Endothelial cell of umbilical vein (primary cell): ENCODE data around the gene VAV3. TPM values are rescaled to one million over a fixed set of nuclear protein-coding genes. Genes with fewer than 3 reads are reported as not detected.

Source experiments
- BruUV-seq: library from RNA; stranded (reverse); fragments of 400-500 nt; replicated peaks from 2 replicates; lab custom pipeline; 2021; lab: Mats Ljungman, UMichigan
- CTCF ChIA-PET: fragments of 300-600, 350-600 bp; sonication (Branson Sonifier 250); formaldehyde crosslinking; loops from one replicate; lab custom pipeline; 2021; ENCODE audit warnings: antibody characterized with exemption, inconsistent platforms; lab: Charles Lee
- POLR2A ChIA-PET: fragments of 300-600, 350-600 bp; sonication (Branson Sonifier 250); formaldehyde crosslinking; loops from one replicate; lab custom pipeline; 2021; ENCODE audit warnings: antibody characterized with exemption, inconsistent platforms; lab: Charles Lee
- DNase-seq: peaks from one replicate; pipeline ENCODE4 v3.0.0-alpha.2; 2011; ENCODE audit warnings: low read depth, low spot score
- FAIRE-seq: peaks from 2 replicates; lab custom pipeline; 2011; peaks lifted over from hg19 to GRCh38; lab: Jason Lieb, UNC
- H2AFZ ChIP-seq: 2 replicates; pipeline ENCODE4 v1.6.0; 2012; ENCODE audit warnings: low read depth, low read length, control low read depth, inconsistent platforms
- H3K27ac ChIP-seq: 2 replicates; pipeline ENCODE4 v1.5.1; 2011; ENCODE audit warnings: low read depth, mild to moderate bottlenecking, control low read depth, low read length, moderate library complexity; ENCODE audit not compliant: insufficient read depth
- H3K27me3 ChIP-seq, 2 experiments: 2 replicates each; pipeline versions ENCODE4 v1.6.0 to v1.6.1; 2011; ENCODE audit warnings: low read length in 2 of 2, mixed read lengths in 1 of 2; ENCODE audit not compliant: control insufficient read depth in 2 of 2, insufficient read depth in 2 of 2
- H3K36me3 ChIP-seq, 2 experiments: 2 replicates in 1 of 2; 3 replicates in 1 of 2; pipeline ENCODE4 v1.5.1; 2011; ENCODE audit warnings: low read length in 2 of 2, mild to moderate bottlenecking in 1 of 2, moderate library complexity in 1 of 2; ENCODE audit not compliant: control insufficient read depth in 2 of 2, insufficient read depth in 2 of 2; ENCODE audit errors: extremely low read depth in 1 of 2
- H3K4me1 ChIP-seq: 3 replicates; pipeline ENCODE4 v1.5.1; 2011; ENCODE audit warnings: mild to moderate bottlenecking, low read length; ENCODE audit not compliant: control insufficient read depth, insufficient read depth; ENCODE audit errors: extremely low read depth
- H3K4me2 ChIP-seq: 2 replicates; pipeline ENCODE4 v1.6.1; 2011; ENCODE audit warnings: low read length, control low read depth, mixed read lengths; ENCODE audit not compliant: insufficient read depth
- H3K4me3 ChIP-seq, 3 experiments: fragments of 200-600 bp in 1 of 3; sonication (generic), shearing (Covaris generic) in 1 of 3; replicated peaks in 1 of 3; 2 replicates each; pipeline ENCODE4 v1.5.1; 2011 to 2016; ENCODE audit warnings: control low read depth in 3 of 3, low read length in 3 of 3, mild to moderate bottlenecking in 2 of 3, inconsistent platforms in 1 of 3, low read depth in 1 of 3, moderate library complexity in 1 of 3; ENCODE audit not compliant: insufficient read depth in 1 of 3
- H3K79me2 ChIP-seq: 2 replicates; pipeline ENCODE4 v1.6.0; 2012; ENCODE audit warnings: low read length, inconsistent platforms; ENCODE audit not compliant: control insufficient read depth, insufficient read depth
- H3K9ac ChIP-seq: replicated peaks from 2 replicates; pipeline ENCODE3; 2011; ENCODE audit warnings: low read length, control low read depth; ENCODE audit not compliant: insufficient read depth; ENCODE audit errors: extremely low read depth
- H3K9me1 ChIP-seq: replicated peaks from 3 replicates; pipeline ENCODE4 v1.6.0; 2011; ENCODE audit warnings: mild to moderate bottlenecking, low read length; ENCODE audit not compliant: control insufficient read depth, insufficient read depth; ENCODE audit errors: extremely low read depth
- H3K9me3 ChIP-seq: replicated peaks from 2 replicates; pipeline ENCODE4 v1.5.1; 2012; ENCODE audit warnings: low read length, inconsistent platforms; ENCODE audit not compliant: control insufficient read depth, insufficient read depth
- H4K20me1 ChIP-seq: replicated peaks from 2 replicates; pipeline ENCODE3; 2011; ENCODE audit warnings: mild to moderate bottlenecking, low read length; ENCODE audit not compliant: control insufficient read depth, insufficient read depth; ENCODE audit errors: extremely low read depth
- CTCF ChIP-seq, 2 donors: IDR thresholded peaks; 1 replicate in 1 of 2; 2 replicates in 1 of 2; pipeline ENCODE4 v1.5.1; 2011; ENCODE audit warnings: low read length in 2 of 2, mild to moderate bottlenecking in 2 of 2, moderate library complexity in 2 of 2, control low read depth in 1 of 2, inconsistent platforms in 1 of 2, low read depth in 1 of 2; ENCODE audit not compliant: insufficient read depth in 1 of 2; ENCODE audit errors: extremely low read depth in 1 of 2
- EZH2 ChIP-seq: IDR thresholded peaks from 2 replicates; pipeline ENCODE4 v1.6.1; 2012; ENCODE audit warnings: borderline replicate concordance, low read depth, mild to moderate bottlenecking, moderate library complexity, low read length, inconsistent platforms; ENCODE audit not compliant: severe bottlenecking
- FOS ChIP-seq: IDR thresholded peaks from 2 replicates; pipeline ENCODE4 v1.6.1; 2011; ENCODE audit warnings: mild to moderate bottlenecking, low read length, moderate library complexity, borderline replicate concordance; ENCODE audit not compliant: insufficient read depth
- GATA2 ChIP-seq: IDR thresholded peaks from 2 replicates; pipeline ENCODE4 v1.7.0; 2011; ENCODE audit warnings: low read depth, mild to moderate bottlenecking, moderate library complexity, mixed read lengths, low read length; ENCODE audit not compliant: insufficient read length, insufficient read depth
- JUN ChIP-seq: IDR thresholded peaks from 2 replicates; pipeline ENCODE4 v1.6.1; 2011; ENCODE audit warnings: borderline replicate concordance, low read depth; ENCODE audit not compliant: insufficient read length, insufficient read depth
- MYC ChIP-seq: IDR thresholded peaks from one replicate; pipeline ENCODE4 v1.6.1; 2011; ENCODE audit warnings: mild to moderate bottlenecking, low read depth, low read length
- POLR2A ChIP-seq: IDR thresholded peaks from 2 replicates; pipeline ENCODE4 v1.6.1; 2012; ENCODE audit warnings: low read depth, mild to moderate bottlenecking, control low read depth, low read length
- POLR2AphosphoS5 ChIP-seq: IDR thresholded peaks from 2 replicates; pipeline ENCODE4 v1.6.1; 2012; ENCODE audit warnings: low read depth, mild to moderate bottlenecking, control low read depth, low read length, moderate library complexity; ENCODE audit not compliant: insufficient read depth
- dilution Hi-C: fragments of 300-500 bp; cut with MboI; formaldehyde crosslinking; loops from one replicate; pipeline ENCODE4 v1.15.0; 2019; ENCODE audit warnings: low sequenced_read_pairs; ENCODE audit not compliant: extremely low pct_ligation_motif_present
- intact Hi-C: fragments of 100-400 bp; cut with micrococcal nuclease; formaldehyde crosslinking; loops from one replicate; pipeline ENCODE4 v1.10.0; 2022
- polyA plus RNA-seq, 4 experiments: library from polyadenylated mRNA; depleted of rRNA in 3 of 4; stranded (reverse) in 3 of 4; unstranded in 1 of 4; fragments of >200 nt; gene quantifications; 2 replicates each; pipeline versions ENCODE4 v1.2.1 to v1.2.3, GENCODE V29; 2011 to 2012; ENCODE audit warnings: missing spikeins in 1 of 4
- total RNA-seq: library from RNA; stranded (reverse); gene quantifications from 2 replicates; pipeline ENCODE4 v1.2.3, GENCODE V29; 2021
- TF ChIP-seq, protein P1 (sequence below): IDR thresholded peaks from 2 replicates; pipeline ENCODE4 v1.6.1; 2011; ENCODE audit not compliant: insufficient read depth, insufficient read length

The VAV3 gene
- total and polyA plus RNA-seq, 2 donors (not counting 3 experiments of a cell fraction or from before 2014, with no cell fraction given) = 0.18 to 1.5 TPM

GRCh38 chr1:107927820-107928219, 37.2 kb downstream of the VAV3 start:
- Histone ChIP-seq H3K36me3 (no peaks in the 10 kb centered on the region), H3K4me1 (no peaks in the 10 kb centered on the region), H3K79me2 (no peaks in the 10 kb centered on the region), H3K9me3 (no peaks in the 10 kb centered on the region), H3K4me2 (no peak overlapping the region), H3K27ac (no peak overlapping the region), H2AFZ (no peak overlapping the region), H3K9ac (no peak overlapping the region), H3K4me3 (no peak overlapping the region), H4K20me1 (no peaks in the 10 kb centered on the region), H3K9me1 (no peaks in the 10 kb centered on the region), H3K27me3 (no peaks in the 10 kb centered on the region)
- no TSS peak for BruUV-seq
- TF ChIP-seq MYC = no peak
- TF ChIP-seq CTCF (IDR thresholded peaks at IDR 0.05; ENCODE audit: extremely low read depth in 1 of 2, insufficient read depth in 1 of 2, low read depth in 1 of 2, low read length in 2 of 2) = no peak
- no peak for TF ChIP-seq POLR2A
- intact Hi-C loops (no loop called here), dilution Hi-C loops (no loop called here)
- FAIRE-seq (no peak), DNase-seq (no peak)
- ChIA-PET CTCF (no interaction called here), POLR2A (no interaction called here)

- TF ChIP-seq POLR2A (no peak), FOS (no peak), POLR2AphosphoS5 (no peak), JUN (no peak), GATA2 (no peak), EZH2 (no peak), MYC (no peak), CTCF (IDR thresholded peaks at IDR 0.05; ENCODE audit: extremely low read depth in 1 of 2, insufficient read depth in 1 of 2, low read depth in 1 of 2, low read length in 2 of 2) (no peak)
- TF ChIP-seq, protein P1, sequence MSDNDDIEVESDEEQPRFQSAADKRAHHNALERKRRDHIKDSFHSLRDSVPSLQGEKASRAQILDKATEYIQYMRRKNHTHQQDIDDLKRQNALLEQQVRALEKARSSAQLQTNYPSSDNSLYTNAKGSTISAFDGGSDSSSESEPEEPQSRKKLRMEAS = no peak
- no peaks in the 10 kb centered on the region for H4K20me1 ChIP-seq
- dilution Hi-C loops = no loop called here
- no peaks in the 10 kb centered on the region for H3K27me3 ChIP-seq
- H3K79me2 ChIP-seq = no peaks in the 10 kb centered on the region
- no peak overlapping the region for H3K4me2 ChIP-seq
- H3K9ac ChIP-seq = no peak overlapping the region
- intact Hi-C loops = no loop called here
- no peak overlapping the region for H2AFZ ChIP-seq
- no TSS peak for BruUV-seq
- no peaks in the 10 kb centered on the region for H3K4me1 ChIP-seq
- DNase-seq (no peak), FAIRE-seq (no peak)
- no peaks in the 10 kb centered on the region for H3K9me3 ChIP-seq
- ChIA-PET CTCF (no interaction called here), POLR2A (no interaction called here)
- H3K9me1 ChIP-seq = no peaks in the 10 kb centered on the region
- H3K4me3 ChIP-seq = no peak overlapping the region
- H3K36me3 ChIP-seq = no peaks in the 10 kb centered on the region
- no peak overlapping the region for H3K27ac ChIP-seq
Measured at GRCh38 chr1:107926436-107927080, 38.4 kb downstream of the VAV3 start.
